CD4-positive, alpha-beta T cell (primary cell): ENCODE results near the gene ZC3H18. TPM values are rescaled to one million over a fixed set of nuclear protein-coding genes. Genes with fewer than 3 reads are reported as not detected.

Experiments
- ATAC-seq: fragments of 200-7000 bp; cut with Tn5 transposase; one replicate; pipeline ENCODE4 v1.10.0; 2022; ENCODE audit warnings: mild to moderate bottlenecking; ENCODE audit not compliant: poor library complexity
- CTCF ChIA-PET: fragments of 350-600 bp; sonication (Branson Sonifier 250); formaldehyde crosslinking; loops from one replicate; lab custom pipeline; 2021; ENCODE audit warnings: antibody characterized with exemption, inconsistent platforms; lab: Charles Lee
- POLR2A ChIA-PET: fragments of 350-600 bp; sonication (Branson Sonifier 250); formaldehyde crosslinking; loops from one replicate; lab custom pipeline; 2021; ENCODE audit warnings: antibody characterized with exemption, inconsistent platforms; lab: Charles Lee
- DNase-seq, 14 experiments: peaks; one replicate each; pipeline ENCODE4 v3.0.0-alpha.2; 2013 to 2020; ENCODE audit warnings: mixed read lengths in 2 of 14
- H3K27ac ChIP-seq, 2 donors: one replicate each; pipeline versions ENCODE4 v1.5.1 to v1.7.0; 2013; ENCODE audit warnings: low read length in 2 of 2, low read depth in 1 of 2, mild to moderate bottlenecking in 1 of 2
- H3K27me3 ChIP-seq, 2 experiments: 1 replicate in 1 of 2; 2 replicates in 1 of 2; pipeline versions ENCODE4 v1.6.1 to v1.7.0; 2013; ENCODE audit warnings: low read length in 2 of 2, control low read depth in 1 of 2, mild to moderate bottlenecking in 1 of 2, moderate library complexity in 1 of 2; ENCODE audit not compliant: insufficient read depth in 2 of 2, control insufficient read depth in 1 of 2
- H3K36me3 ChIP-seq: one replicate; pipeline ENCODE4 v1.6.1; 2013; ENCODE audit warnings: low read length, control low read depth; ENCODE audit not compliant: insufficient read depth
- H3K4me1 ChIP-seq: one replicate; pipeline ENCODE4 v1.6.1; 2013; ENCODE audit warnings: low read length, control low read depth; ENCODE audit not compliant: insufficient read depth
- H3K4me3 ChIP-seq: one replicate; pipeline ENCODE4 v1.5.1; 2013; ENCODE audit warnings: mild to moderate bottlenecking, low read length, moderate library complexity
- H3K9me3 ChIP-seq, 2 experiments: 1 replicate in 1 of 2; 2 replicates in 1 of 2; pipeline versions ENCODE4 v1.6.1 to v1.7.0; 2013; ENCODE audit warnings: low read length in 2 of 2, mild to moderate bottlenecking in 2 of 2, control low read depth in 1 of 2, moderate library complexity in 1 of 2; ENCODE audit not compliant: control insufficient read depth in 1 of 2, insufficient read depth in 1 of 2
- H3K27ac Mint-ChIP-seq: one replicate; pipeline ENCODE4 v1.8.0; 2020; ENCODE audit warnings: mixed read lengths
- H3K27me3 Mint-ChIP-seq: one replicate; pipeline ENCODE4 v1.8.0; 2021; ENCODE audit warnings: mixed read lengths
- H3K36me3 Mint-ChIP-seq: one replicate; pipeline ENCODE4 v1.8.0; 2021; ENCODE audit warnings: low read depth, mixed read lengths
- H3K4me1 Mint-ChIP-seq: one replicate; pipeline ENCODE4 v1.8.0; 2021; ENCODE audit warnings: low read depth, mixed read lengths
- H3K4me3 Mint-ChIP-seq: one replicate; pipeline ENCODE4 v1.8.0; 2020; ENCODE audit warnings: mild to moderate bottlenecking, mixed read lengths
- H3K9me3 Mint-ChIP-seq: one replicate; pipeline ENCODE4 v1.8.0; 2020; ENCODE audit warnings: mixed read lengths
- CTCF ChIP-seq: fragments of 200-600 bp; IDR thresholded peaks from one replicate; pipeline ENCODE4 v1.8.0; 2022; ENCODE audit warnings: antibody characterized with exemption, mild to moderate bottlenecking
- intact Hi-C, 2 experiments: fragments of 100-400 bp; cut with DNase I in 1 of 2; cut with micrococcal nuclease in 1 of 2; formaldehyde crosslinking; loops; one replicate each; pipeline versions ENCODE4 v1.15.1 to v1.9.0; 2023 to 2025; cut with DNase I, micrococcal nuclease
- total RNA-seq, 174 experiments: library from RNA in 2 of 174; stranded (reverse) in 2 of 174; gene quantifications; one replicate each; pipeline ENCODE4 v1.2.3 and lab custom pipeline; 2021 to 2026

Gene ZC3H18
- total RNA-seq, 2 experiments from 2014 or later = 92.6 to 93.7 TPM

GRCh38 chr16:88552815-88553214 is 17.4 kb upstream of the ZC3H18 start:
- no peaks in the 10 kb centered on the region for H3K9me3 Mint-ChIP-seq
- no peak overlapping the region for H3K27ac Mint-ChIP-seq
- H3K36me3 Mint-ChIP-seq = no peaks in the 10 kb centered on the region
- peaks cover 7% of the 10 kb centered on the region for H3K27me3 Mint-ChIP-seq
- POLR2A ChIA-PET = no interaction called here
- H3K4me1 ChIP-seq = peaks cover 13% of the 10 kb centered on the region
- peaks cover 0 to 10% of the 10 kb centered on the region in 2 experiments for H3K9me3 ChIP-seq
- H3K4me3 Mint-ChIP-seq = no peak overlapping the region
- intact Hi-C loops = no loop called here
- no peak overlapping the region for H3K4me3 ChIP-seq
- H3K27ac ChIP-seq = no peak overlapping the region
- no peaks in the 10 kb centered on the region for H3K4me1 Mint-ChIP-seq
- peaks cover 0 to 3% of the 10 kb centered on the region in 2 experiments for H3K27me3 ChIP-seq
- no peak for ATAC-seq
- DNase-seq = no peak
- H3K36me3 ChIP-seq = no peaks in the 10 kb centered on the region
- CTCF ChIA-PET = no interaction called here
- TF ChIP-seq CTCF = no peak

GRCh38 chr16:88553739-88554138 is 16.5 kb upstream of the ZC3H18 start:
- ChIA-PET POLR2A (no interaction called here), CTCF (no interaction called here)
- no peak overlapping the region for H3K4me3 Mint-ChIP-seq
- intact Hi-C loops = no loop called here
- no peaks in the 10 kb centered on the region for H3K36me3 ChIP-seq
- peaks cover 0 to 10% of the 10 kb centered on the region in 2 experiments for H3K9me3 ChIP-seq
- no peak overlapping the region for H3K4me3 ChIP-seq
- no peaks in the 10 kb centered on the region for H3K9me3 Mint-ChIP-seq
- no peaks in the 10 kb centered on the region for H3K4me1 Mint-ChIP-seq
- H3K4me1 ChIP-seq = peaks cover 8% of the 10 kb centered on the region
- H3K27ac Mint-ChIP-seq = no peak overlapping the region
- DNase-seq (no peak), ATAC-seq (no peak)
- peaks cover 8% of the 10 kb centered on the region for H3K27me3 Mint-ChIP-seq
- H3K27ac ChIP-seq = no peak overlapping the region
- TF ChIP-seq CTCF = no peak
- H3K36me3 Mint-ChIP-seq = no peaks in the 10 kb centered on the region
- H3K27me3 ChIP-seq = peaks cover 0 to 3% of the 10 kb centered on the region in 2 experiments

GRCh38 chr16:88554711-88555264 is 15.4 kb upstream of the ZC3H18 start:
- intact Hi-C loops = no loop called here
- no peaks in the 10 kb centered on the region for H3K36me3 ChIP-seq
- Mint-ChIP-seq H3K27me3 (peaks cover 11% of the 10 kb centered on the region), H3K9me3 (no peaks in the 10 kb centered on the region), H3K4me3 (no peak overlapping the region), H3K4me1 (no peaks in the 10 kb centered on the region), H3K27ac (no peak overlapping the region), H3K36me3 (no peaks in the 10 kb centered on the region)
- DNase-seq (no peak), ATAC-seq (no peak)
- no peak overlapping the region for H3K27ac ChIP-seq
- no peak for TF ChIP-seq CTCF
- peaks cover 0 to 10% of the 10 kb centered on the region in 2 experiments for H3K9me3 ChIP-seq
- H3K27me3 ChIP-seq = peaks cover 0 to 3% of the 10 kb centered on the region in 2 experiments
- CTCF ChIA-PET = interaction anchor here (0.5 kb wide), 1 partner anchor 639 kb away, joined by 5 read pairs; no protein-coding TSS in a partner anchor
- POLR2A ChIA-PET = no interaction called here
- peaks cover 8% of the 10 kb centered on the region for H3K4me1 ChIP-seq
- H3K4me3 ChIP-seq = no peak overlapping the region
